ENCODE measurements around the gene IL4I1.

The IL4I1 gene

GRCh38 chr19:49895566-49896297 lies 955 bp downstream of the IL4I1 start:
- DNase-seq: no peak

- no peak for DNase-seq
Observed at GRCh38 chr19:49894879-49895565, 1.7 kb downstream of the IL4I1 start.

GRCh38 chr19:49894011-49894664 lies 2.5 kb downstream of the IL4I1 start:
- DNase-seq: no peak

GRCh38 chr19:49892716-49893115 lies 4.0 kb downstream of the IL4I1 start:
- DNase-seq: no peak

GRCh38 chr19:49891393-49891792 lies 5.3 kb downstream of the IL4I1 start:
- no peak for DNase-seq

DNA sequence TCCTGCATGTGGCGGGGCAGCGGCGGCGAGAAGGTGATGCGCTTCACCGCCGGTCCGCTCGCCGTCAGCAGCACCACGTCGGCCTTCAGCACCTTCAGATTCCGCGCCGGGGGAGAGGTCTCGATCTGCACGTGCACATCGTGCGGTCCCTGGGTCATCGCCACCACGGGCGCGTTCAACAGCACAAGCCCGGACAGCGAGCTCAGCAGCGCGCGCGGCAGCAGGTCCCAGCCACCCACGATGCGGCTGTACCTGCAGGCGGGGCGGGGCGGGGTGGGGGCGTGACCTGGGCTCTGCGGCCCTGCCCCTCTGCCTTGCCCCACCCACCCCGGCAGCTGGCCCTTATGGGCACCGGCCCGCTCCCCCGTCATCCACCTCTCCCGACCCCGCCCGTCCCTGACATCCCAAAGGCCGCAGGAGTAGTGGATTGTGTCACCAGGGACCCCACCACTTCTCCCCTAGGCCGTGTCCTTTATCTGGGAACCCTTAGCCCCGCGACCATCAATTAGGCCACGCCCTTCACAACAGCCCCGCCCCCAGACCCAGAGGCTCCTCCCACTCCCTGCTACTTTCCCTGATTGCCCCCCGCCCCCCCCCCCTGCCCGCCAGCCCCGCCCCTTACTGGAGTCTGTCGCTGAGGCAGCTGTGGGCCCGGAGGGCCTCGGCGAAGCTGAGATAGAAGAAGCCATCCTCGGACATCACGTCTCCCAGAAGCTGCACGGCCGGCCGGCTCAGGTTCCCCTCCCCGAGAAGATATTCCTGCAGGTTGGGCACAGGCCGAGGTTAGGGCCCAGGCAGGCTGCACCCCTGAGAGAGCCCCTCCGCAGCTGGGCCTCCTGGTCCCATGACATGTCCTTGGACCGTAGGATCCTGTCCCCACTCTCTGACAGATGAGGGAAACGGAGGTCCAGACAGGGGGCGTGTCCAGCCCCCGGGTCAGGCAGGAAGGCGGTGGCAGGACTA lies 6.1 kb downstream of the IL4I1 start:
- peak in 5 of 56 donors; percentile 17 to 46 (median 30) for DNase-seq

GRCh38 chr19:49889687-49890348 lies 6.9 kb downstream of the IL4I1 start:
- peak in 36 of 56 donors; percentile 3 to 71 (median 29) for DNase-seq

GRCh38 chr19:49889038-49889686 lies 7.5 kb downstream of the IL4I1 start:
- DNase-seq: no peak

DNA sequence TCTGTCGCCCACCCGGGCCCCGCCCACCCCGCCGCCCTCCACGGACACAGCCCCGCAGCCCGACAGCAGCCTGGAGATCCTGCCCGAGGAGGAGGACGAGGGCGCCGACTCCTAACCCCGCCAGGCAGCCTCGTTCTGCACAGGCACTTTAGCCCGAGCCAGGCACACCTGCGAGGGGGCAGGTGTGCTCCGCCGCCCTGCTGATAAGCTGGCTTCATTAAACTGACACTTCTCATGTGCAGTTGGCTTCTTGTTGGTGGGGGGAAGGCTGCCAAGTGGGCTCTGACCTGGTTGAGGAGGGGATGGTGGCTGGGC lies 8.2 kb downstream of the IL4I1 start:
- no peak for DNase-seq

GRCh38 chr19:49887665-49888509 lies 8.8 kb downstream of the IL4I1 start:
- no peak for DNase-seq

DNA sequence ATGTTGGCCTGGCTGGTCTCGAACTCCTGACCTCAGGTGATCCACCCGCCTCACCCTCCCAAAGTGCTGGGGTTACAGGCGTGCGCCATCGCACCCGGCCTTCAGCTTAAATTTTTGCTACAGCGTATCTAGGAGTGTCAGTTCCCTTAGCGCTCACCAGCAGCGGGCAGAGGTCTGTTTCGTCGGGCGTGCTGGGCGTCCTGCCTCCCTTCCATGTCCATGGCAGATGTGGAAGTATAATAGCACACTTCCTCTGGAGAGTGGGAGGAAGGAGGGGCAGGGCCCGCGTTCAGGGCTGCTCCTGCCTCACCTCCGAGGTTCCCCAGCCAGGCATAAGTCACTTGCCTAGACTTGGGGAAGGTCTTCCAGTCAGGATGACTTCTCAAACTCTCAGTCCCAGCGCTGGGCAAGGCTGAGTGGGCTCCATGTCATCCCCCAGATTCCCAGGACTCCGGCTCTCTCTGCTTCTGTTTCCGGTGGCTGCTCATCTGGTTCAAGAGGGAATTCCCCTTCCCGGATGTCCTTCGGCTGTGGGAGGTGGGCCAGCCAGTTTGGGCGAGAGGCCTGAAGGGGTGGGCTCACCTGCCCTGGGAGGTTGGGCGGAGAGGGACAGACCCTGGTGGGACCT lies 9.5 kb downstream of the IL4I1 start:
- DNase-seq: no peak

GRCh38 chr19:49884760-49885159 lies 11.9 kb downstream of the IL4I1 start:
- no peak for DNase-seq

DNA sequence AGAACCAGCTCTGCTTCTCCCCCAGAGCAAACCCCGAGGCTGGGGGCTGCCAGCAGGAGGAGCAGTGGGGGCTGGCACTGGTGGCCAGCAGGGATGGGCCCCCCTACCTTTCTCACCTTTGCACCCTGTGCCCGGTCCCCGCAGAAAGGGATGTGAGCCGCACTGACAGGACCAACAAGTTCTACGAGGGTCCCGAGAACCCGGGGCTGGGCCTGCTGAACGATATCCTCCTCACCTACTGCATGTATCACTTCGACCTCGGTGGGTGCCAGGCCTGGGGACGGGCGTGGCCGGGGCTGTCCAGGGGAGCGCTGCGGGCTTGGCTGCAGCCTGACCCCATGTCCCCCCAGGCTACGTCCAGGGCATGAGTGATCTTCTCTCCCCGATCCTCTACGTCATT lies 12.6 kb downstream of the IL4I1 start:
- DNase-seq: no peak

- no peak for DNase-seq
Observed at GRCh38 chr19:49883094-49883493, 13.6 kb downstream of the IL4I1 start.

DNA sequence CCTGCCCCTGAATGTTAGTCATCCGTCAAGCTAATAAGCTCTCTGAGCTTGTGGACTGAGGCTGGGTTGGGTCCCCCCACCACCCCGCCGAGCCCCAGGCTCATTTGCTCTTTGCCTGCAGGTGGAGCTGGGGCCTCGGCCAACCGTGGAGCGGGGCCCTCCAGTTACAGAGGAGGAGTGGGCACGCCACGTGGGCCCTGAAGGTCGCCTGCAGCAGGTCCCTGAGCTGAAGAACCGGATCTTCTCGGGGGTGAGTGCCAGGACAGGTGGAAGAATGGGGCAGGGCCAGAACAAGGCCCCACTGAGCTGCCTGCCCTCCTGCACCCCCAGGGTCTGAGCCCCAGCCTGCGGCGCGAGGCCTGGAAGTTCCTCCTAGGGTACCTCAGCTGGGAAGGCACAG lies 14.0 kb downstream of the IL4I1 start:
- DNase-seq: no peak

DNA sequence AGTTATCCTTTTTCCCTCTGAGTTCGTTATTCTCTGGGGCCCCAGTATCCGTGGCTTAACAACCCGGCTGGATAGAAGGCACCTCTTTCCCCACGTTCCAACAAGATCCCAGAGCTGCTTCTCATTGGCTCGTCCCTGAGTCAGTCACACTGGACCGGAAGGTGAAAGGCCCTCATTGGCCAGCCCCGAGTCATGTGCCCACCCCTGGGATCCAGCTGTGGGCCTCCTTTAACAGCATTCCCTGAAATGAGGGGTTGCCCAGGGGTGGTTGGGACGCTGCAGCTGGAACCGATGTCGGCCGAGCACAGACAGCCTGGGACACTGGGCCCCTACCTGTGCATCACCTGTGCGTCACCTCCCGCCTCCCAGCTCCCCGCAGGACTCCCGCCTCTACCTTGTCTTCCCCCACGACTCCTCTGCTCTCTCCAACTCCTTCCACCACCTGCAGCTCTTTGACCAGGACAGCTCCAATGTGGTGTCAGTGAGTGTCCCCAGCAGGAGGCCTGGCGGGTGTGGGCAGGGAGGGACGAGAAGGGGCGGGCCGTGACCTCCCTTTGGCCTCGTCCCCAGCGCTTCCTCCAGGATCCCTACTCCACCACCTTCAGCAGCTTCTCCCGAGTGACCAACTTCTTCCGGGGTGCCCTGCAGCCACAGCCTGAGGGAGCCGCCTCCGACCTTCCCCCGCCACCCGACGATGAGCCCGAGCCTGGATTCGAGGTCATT lies 14.9 kb downstream of the IL4I1 start:
- no peak for DNase-seq

GRCh38 chr19:49881186-49881585 lies 15.5 kb downstream of the IL4I1 start:
- DNase-seq: no peak

GRCh38 chr19:49880162-49880869 lies 16.4 kb downstream of the IL4I1 start:
- DNase-seq: no peak
